K562 (cell line): ENCODE results near the gene YBX1. TPM values are rescaled to one million over a fixed set of nuclear protein-coding genes. Genes with fewer than 3 reads are reported as not detected.

Experiments used
- FIP1L1 ChIP-seq: fragments of 200-400 bp; formaldehyde crosslinking; IDR thresholded peaks from 2 replicates; pipeline ENCODE4 v1.6.1; 2018; ENCODE audit warnings: mild to moderate bottlenecking, low read depth, low read length; ENCODE audit not compliant: poor library complexity, severe bottlenecking
- FOXK2 ChIP-seq, 2 experiments: fragments of 450-650 bp; IDR thresholded peaks in 1 of 2; conservative IDR thresholded peaks in 1 of 2; 2 replicates each; pipeline ENCODE4 v1.6.1; 2016; ENCODE audit warnings: low read depth in 2 of 2, mild to moderate bottlenecking in 1 of 2
- HBP1 ChIP-seq: fragments of 450-650 bp; formaldehyde crosslinking; IDR thresholded peaks from 2 replicates; pipeline ENCODE4 v1.4.0; 2022; ENCODE audit warnings: missing genetic modification characterization
- HDAC1 ChIP-seq, 2 experiments: fragments of 450-650 bp; IDR thresholded peaks; 2 replicates each; pipeline ENCODE4 v1.6.1; 2016 to 2017; ENCODE audit warnings: inconsistent platforms in 1 of 2, mild to moderate bottlenecking in 1 of 2, moderate library complexity in 1 of 2
- KLF1 ChIP-seq: fragments of 450-650 bp; IDR thresholded peaks from 2 replicates; pipeline ENCODE4 v1.6.1; 2016; ENCODE audit warnings: missing genetic modification characterization, missing compliant biosample characterization
- MECOM ChIP-seq: fragments of 250-450 bp; sonication (Bioruptor Pico); IDR thresholded peaks from 2 replicates; pipeline ENCODE4 v1.8.0; 2022; ENCODE audit warnings: inconsistent platforms
- NR1H2 ChIP-seq: sonication (generic); formaldehyde crosslinking; IDR thresholded peaks from 2 replicates; pipeline ENCODE4 v1.4.0; 2020; ENCODE audit warnings: mild to moderate bottlenecking, missing genetic modification reagents
- NR2C2 ChIP-seq, 2 experiments: fragments of 200-800 bp in 1 of 2; sonication (Bioruptor generic) in 1 of 2; sonication (generic) in 1 of 2; formaldehyde crosslinking in 1 of 2; IDR thresholded peaks; 2 replicates each; pipeline versions ENCODE4 v1.6.1 to v1.8.0; 2016 to 2022; ENCODE audit warnings: mild to moderate bottlenecking in 1 of 2, missing compliant biosample characterization in 1 of 2, missing genetic modification characterization in 1 of 2, missing genetic modification reagents in 1 of 2
- PRMT5 ChIP-seq: sonication (generic); formaldehyde crosslinking; IDR thresholded peaks from 2 replicates; pipeline ENCODE4 v1.5.0; 2020; ENCODE audit warnings: missing genetic modification reagents
- RAD21 ChIP-seq, 2 experiments: fragments of 250-450 bp in 1 of 2; fragments of 450-650 bp in 1 of 2; sonication (Bioruptor Pico) in 1 of 2; formaldehyde crosslinking in 1 of 2; IDR thresholded peaks in 1 of 2; conservative IDR thresholded peaks in 1 of 2; 2 replicates each; pipeline versions ENCODE4 v1.4.0 to v1.8.0; 2020 to 2022; ENCODE audit warnings: mild to moderate bottlenecking in 2 of 2, moderate library complexity in 1 of 2
- ZNF347 ChIP-seq: fragments of 450-650 bp; formaldehyde crosslinking; IDR thresholded peaks from 2 replicates; pipeline ENCODE4 v1.4.0; 2020; ENCODE audit warnings: low read depth, mild to moderate bottlenecking, moderate library complexity
- ZNF354B ChIP-seq: fragments of 250-450 bp; sonication (Bioruptor Pico); IDR thresholded peaks from 2 replicates; pipeline ENCODE4 v1.4.0; 2020
- ZZZ3 ChIP-seq: fragments of 450-650 bp; IDR thresholded peaks from 2 replicates; pipeline ENCODE4 v1.6.1; 2016; ENCODE audit warnings: antibody characterized with exemption, mild to moderate bottlenecking, moderate library complexity
- polyA plus RNA-seq, 8 experiments: library from polyadenylated mRNA; depleted of rRNA in 4 of 8; stranded (reverse) in 5 of 8; unstranded in 3 of 8; fragments of >200 nt; fragmentation: Nextera tagmentation in 2 of 8; fragmentation: Illumina TruSeq in 1 of 8; extraction: Ambion mirVana in 2 of 8; extraction: Trizol in 1 of 8; gene quantifications; 2 replicates each; pipeline versions ENCODE4 v1.2.1 to v1.2.3, GENCODE V29; 2011 to 2014; ENCODE audit warnings: inconsistent platforms in 1 of 8, missing spikeins in 1 of 8
- total RNA-seq, 7 experiments: library from RNA; depleted of rRNA in 6 of 7; stranded (reverse); fragments of >200 nt in 6 of 7; fragmentation: Illumina TruSeq in 2 of 7; extraction: Trizol in 2 of 7; gene quantifications; 2 replicates each; pipeline versions ENCODE4 v1.2.1 to v1.2.3, GENCODE V29; 2011 to 2021; ENCODE audit warnings: low replicate concordance in 1 of 7
- TF ChIP-seq, protein P1 (sequence below), 2 experiments: IDR thresholded peaks in 1 of 2; conservative IDR thresholded peaks in 1 of 2; 2 replicates each; pipeline ENCODE4 v1.6.1; 2016; ENCODE audit warnings: low read depth in 2 of 2, mild to moderate bottlenecking in 1 of 2, missing compliant biosample characterization in 1 of 2, missing genetic modification characterization in 1 of 2, moderate library complexity in 1 of 2
- TF ChIP-seq, protein P2 (sequence below): sonication (generic); formaldehyde crosslinking; IDR thresholded peaks from 2 replicates; pipeline ENCODE4 v1.8.0; 2022; ENCODE audit warnings: mild to moderate bottlenecking, missing genetic modification reagents
- TF ChIP-seq, protein P3 (sequence below): fragments of 450-650 bp; formaldehyde crosslinking; IDR thresholded peaks from 2 replicates; pipeline ENCODE4 v1.4.0; 2020; ENCODE audit warnings: mild to moderate bottlenecking, moderate library complexity
- TF ChIP-seq, protein P4 (sequence below): fragments of 450-650 bp; IDR thresholded peaks from 2 replicates; pipeline ENCODE4 v1.6.1; 2016; ENCODE audit warnings: low read depth, mild to moderate bottlenecking, moderate library complexity

Gene YBX1
- total and polyA plus RNA-seq, 9 of the 15 experiments (the other 6 are each of a cell fraction or from before 2014, with no cell fraction given) = 363 to 1,955 (median 1,216) TPM

- TF ChIP-seq, protein P1, sequence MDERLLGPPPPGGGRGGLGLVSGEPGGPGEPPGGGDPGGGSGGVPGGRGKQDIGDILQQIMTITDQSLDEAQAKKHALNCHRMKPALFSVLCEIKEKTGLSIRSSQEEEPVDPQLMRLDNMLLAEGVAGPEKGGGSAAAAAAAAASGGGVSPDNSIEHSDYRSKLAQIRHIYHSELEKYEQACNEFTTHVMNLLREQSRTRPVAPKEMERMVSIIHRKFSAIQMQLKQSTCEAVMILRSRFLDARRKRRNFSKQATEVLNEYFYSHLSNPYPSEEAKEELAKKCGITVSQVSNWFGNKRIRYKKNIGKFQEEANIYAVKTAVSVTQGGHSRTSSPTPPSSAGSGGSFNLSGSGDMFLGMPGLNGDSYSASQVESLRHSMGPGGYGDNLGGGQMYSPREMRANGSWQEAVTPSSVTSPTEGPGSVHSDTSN (CRISPR knock-in tag; IDR thresholded peaks at IDR 0.05; ENCODE audit: low read depth) = no peak
- TF ChIP-seq, protein P1 (tag; conservative IDR thresholded peaks at IDR 0.05; ENCODE audit: low read depth) = 0 out of 2 replicates have a peak, but pooled peaks have one; percentile 34
- TF ChIP-seq FOXK2 (conservative IDR thresholded peaks at IDR 0.05 in 1 of 2, IDR thresholded peaks at IDR 0.05 in 1 of 2; ENCODE audit: low read depth in 2 of 2) (peak; percentile 74 to 75), RAD21 (CRISPR knock-in tag; conservative IDR thresholded peaks at IDR 0.05 in 1 of 2, IDR thresholded peaks at IDR 0.05 in 1 of 2) (no peak), MECOM (peak; percentile 49; the same call in 1 of the 2 replicates), ZZZ3 (no peak), ZNF354B (peak; percentile 32; the same call in 1 of the 2 replicates), HDAC1 (IDR thresholded peaks at IDR 0.05) (peak; percentile 45 to 97; a peak in 3 of 4 replicates), NR2C2 (CRISPR knock-in tag; IDR thresholded peaks at IDR 0.05) (peak; percentile 99), NR2C2 (tag; IDR thresholded peaks at IDR 0.05) (peak; percentile 100), PRMT5 (CRISPR knock-in tag) (no peak), NR1H2 (no peak; the same call in 1 of the 2 replicates), KLF1 (tag) (no peak; the same call in 1 of the 2 replicates), FIP1L1 (peak; percentile 46), ZNF347 (CRISPR knock-in tag) (no peak), HBP1 (CRISPR knock-in tag) (peak; percentile 72; the same call in 1 of the 2 replicates)
- TF ChIP-seq, protein P2, sequence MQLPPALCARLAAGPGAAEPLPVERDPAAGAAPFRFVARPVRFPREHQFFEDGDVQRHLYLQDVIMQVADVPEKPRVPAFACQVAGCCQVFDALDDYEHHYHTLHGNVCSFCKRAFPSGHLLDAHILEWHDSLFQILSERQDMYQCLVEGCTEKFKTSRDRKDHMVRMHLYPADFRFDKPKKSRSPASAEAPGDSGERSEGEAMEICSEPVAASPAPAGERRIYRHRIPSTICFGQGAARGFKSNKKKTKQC (CRISPR knock-in tag) = peak; percentile 82; the same call in 1 of the 2 replicates
- TF ChIP-seq, protein P3, sequence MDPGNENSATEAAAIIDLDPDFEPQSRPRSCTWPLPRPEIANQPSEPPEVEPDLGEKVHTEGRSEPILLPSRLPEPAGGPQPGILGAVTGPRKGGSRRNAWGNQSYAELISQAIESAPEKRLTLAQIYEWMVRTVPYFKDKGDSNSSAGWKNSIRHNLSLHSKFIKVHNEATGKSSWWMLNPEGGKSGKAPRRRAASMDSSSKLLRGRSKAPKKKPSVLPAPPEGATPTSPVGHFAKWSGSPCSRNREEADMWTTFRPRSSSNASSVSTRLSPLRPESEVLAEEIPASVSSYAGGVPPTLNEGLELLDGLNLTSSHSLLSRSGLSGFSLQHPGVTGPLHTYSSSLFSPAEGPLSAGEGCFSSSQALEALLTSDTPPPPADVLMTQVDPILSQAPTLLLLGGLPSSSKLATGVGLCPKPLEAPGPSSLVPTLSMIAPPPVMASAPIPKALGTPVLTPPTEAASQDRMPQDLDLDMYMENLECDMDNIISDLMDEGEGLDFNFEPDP (CRISPR knock-in tag) = no peak; the same call in 1 of the 2 replicates
- TF ChIP-seq, protein P4, sequence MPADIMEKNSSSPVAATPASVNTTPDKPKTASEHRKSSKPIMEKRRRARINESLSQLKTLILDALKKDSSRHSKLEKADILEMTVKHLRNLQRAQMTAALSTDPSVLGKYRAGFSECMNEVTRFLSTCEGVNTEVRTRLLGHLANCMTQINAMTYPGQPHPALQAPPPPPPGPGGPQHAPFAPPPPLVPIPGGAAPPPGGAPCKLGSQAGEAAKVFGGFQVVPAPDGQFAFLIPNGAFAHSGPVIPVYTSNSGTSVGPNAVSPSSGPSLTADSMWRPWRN = no peak
These were observed 24.0 kb upstream of the YBX1 start, which contains the start of gene PPIH (continued) for GRCh38 chr1:42657981-42658876.
